GM20431 (cell line): ENCODE data around the gene ZNF451.

ENCODE experiments used
- in situ Hi-C: fragments of 300-500 bp; cut with MseI, MboI; formaldehyde crosslinking; loops from one replicate; pipeline ENCODE4 v1.15.0; 2020; ENCODE audit warnings: low sequenced_read_pairs; ENCODE audit not compliant: unreplicated experiment

The ZNF451 gene

GRCh38 chr6:57147401-57147800, 57.4 kb downstream of the ZNF451 start:
- in situ Hi-C loops = no loop called here

- in situ Hi-C loops = no loop called here
These were observed 58.2 kb downstream of the ZNF451 start for GRCh38 chr6:57147955-57148858.

GRCh38 chr6:57158658-57159057, 68.7 kb downstream of the ZNF451 start:
- in situ Hi-C loops = no loop called here

GRCh38 chr6:57159127-57159526, 69.1 kb downstream of the ZNF451 start:
- in situ Hi-C loops = no loop called here

- in situ Hi-C loops = no loop called here
These were observed 72.0 kb downstream of the ZNF451 start for GRCh38 chr6:57162028-57162427.

- in situ Hi-C loops = no loop called here
These were observed 72.5 kb downstream of the ZNF451 start for GRCh38 chr6:57162516-57162915.

GRCh38 chr6:57163956-57164355, 74.0 kb downstream of the ZNF451 start:
- in situ Hi-C loops = no loop called here

- in situ Hi-C loops = no loop called here
These were observed 75.1 kb downstream of the ZNF451 start for GRCh38 chr6:57165080-57165479.

- in situ Hi-C loops = no loop called here
These were observed 82.4 kb downstream of the ZNF451 start, which contains the start of gene BAG2 for GRCh38 chr6:57172136-57173055. Gene BAG2, plus strand, starts transcription at chr6:57172326. Its CDS starts 372 bp downstream, at chr6:57172698.

GRCh38 chr6:57173056-57173885, 83.3 kb downstream of the ZNF451 start:
- in situ Hi-C loops = no loop called here

GRCh38 chr6:57173886-57174510, 84.0 kb downstream of the ZNF451 start:
- in situ Hi-C loops = no loop called here

GRCh38 chr6:57174511-57174907, 84.5 kb downstream of the ZNF451 start:
- in situ Hi-C loops = no loop called here

- in situ Hi-C loops = no loop called here
These were observed 87.7 kb downstream of the ZNF451 start for GRCh38 chr6:57177545-57178265.

- in situ Hi-C loops = no loop called here
These were observed 90.6 kb downstream of the ZNF451 start for GRCh38 chr6:57180596-57180995.

GRCh38 chr6:57182017-57182432, 92.0 kb downstream of the ZNF451 start:
- in situ Hi-C loops = no loop called here

- in situ Hi-C loops = no loop called here
These were observed 93.3 kb downstream of the ZNF451 start for GRCh38 chr6:57183336-57183735.

- in situ Hi-C loops = no loop called here
These were observed 100.2 kb downstream of the ZNF451 start for GRCh38 chr6:57190140-57190539.

- in situ Hi-C loops = no loop called here
These were observed 103.2 kb downstream of the ZNF451 start for GRCh38 chr6:57193177-57193576.

- in situ Hi-C loops = no loop called here
These were observed 105.5 kb downstream of the ZNF451 start for GRCh38 chr6:57195457-57195856.
